Astrocyte (in vitro differentiated cells and primary cell): ENCODE data around the gene CD34.

Experiments
- EZH2 ChIP-seq: IDR thresholded peaks from 2 replicates; pipeline ENCODE4 v1.6.1; 2012; ENCODE audit warnings: mild to moderate bottlenecking, low read length, inconsistent platforms; ENCODE audit not compliant: insufficient read depth
- TF ChIP-seq, protein P1 (sequence below): IDR thresholded peaks from 2 replicates; pipeline ENCODE4 v1.5.1; 2011; ENCODE audit warnings: low read depth, mild to moderate bottlenecking, inconsistent platforms, low read length, moderate library complexity; ENCODE audit not compliant: insufficient read depth

DNA sequence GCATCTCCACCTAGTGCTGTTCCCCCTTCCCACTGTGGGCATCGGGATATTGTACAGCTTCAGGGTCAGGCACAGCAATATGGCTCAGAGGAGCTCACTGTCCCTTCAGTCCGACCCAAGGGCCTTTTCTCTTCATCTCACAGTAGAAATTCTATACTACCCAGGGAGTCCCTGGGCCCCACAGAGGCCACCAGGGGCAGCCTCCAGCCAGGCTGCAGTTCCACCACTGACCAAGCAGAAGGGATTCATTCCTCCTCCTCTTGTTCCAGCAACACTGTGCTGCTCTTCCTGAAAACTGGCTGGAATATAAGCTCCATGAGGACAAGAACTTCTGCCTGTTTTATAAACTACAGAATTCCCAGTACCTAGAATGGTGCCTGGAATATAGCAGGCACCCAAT lies 70.5 kb downstream of the CD34 start:
- TF ChIP-seq, protein P1, sequence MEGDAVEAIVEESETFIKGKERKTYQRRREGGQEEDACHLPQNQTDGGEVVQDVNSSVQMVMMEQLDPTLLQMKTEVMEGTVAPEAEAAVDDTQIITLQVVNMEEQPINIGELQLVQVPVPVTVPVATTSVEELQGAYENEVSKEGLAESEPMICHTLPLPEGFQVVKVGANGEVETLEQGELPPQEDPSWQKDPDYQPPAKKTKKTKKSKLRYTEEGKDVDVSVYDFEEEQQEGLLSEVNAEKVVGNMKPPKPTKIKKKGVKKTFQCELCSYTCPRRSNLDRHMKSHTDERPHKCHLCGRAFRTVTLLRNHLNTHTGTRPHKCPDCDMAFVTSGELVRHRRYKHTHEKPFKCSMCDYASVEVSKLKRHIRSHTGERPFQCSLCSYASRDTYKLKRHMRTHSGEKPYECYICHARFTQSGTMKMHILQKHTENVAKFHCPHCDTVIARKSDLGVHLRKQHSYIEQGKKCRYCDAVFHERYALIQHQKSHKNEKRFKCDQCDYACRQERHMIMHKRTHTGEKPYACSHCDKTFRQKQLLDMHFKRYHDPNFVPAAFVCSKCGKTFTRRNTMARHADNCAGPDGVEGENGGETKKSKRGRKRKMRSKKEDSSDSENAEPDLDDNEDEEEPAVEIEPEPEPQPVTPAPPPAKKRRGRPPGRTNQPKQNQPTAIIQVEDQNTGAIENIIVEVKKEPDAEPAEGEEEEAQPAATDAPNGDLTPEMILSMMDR = no peak
- no peak for TF ChIP-seq EZH2
